Suppressor macrophage (primary cell): Measurements from ENCODE around the gene KANK3.
"Not testable (repeated sequence)": the region's sequence is repeated elsewhere in the genome, so short reads cannot be mapped to it uniquely, and the experiment has no call there.

Experiments used
- DNase-seq, 4 experiments: peaks; one replicate each; pipeline ENCODE4 v3.0.0-alpha.2; 2020 to 2022
- total RNA-seq, 17 experiments: gene quantifications; one replicate each; lab custom pipeline; 2026; ENCODE audit warnings: mixed read lengths in 6 of 17, inconsistent platforms in 3 of 17; lab: John Stamatoyannopoulos, UW

KANK3 gene
- total RNA-seq, result 0.47 to 2.3 (median 1.0) reads per million in 17 experiments

GRCh38 chr19:8342684-8343482 is at the start of gene KANK3:
TSS of gene KANK3 (minus strand) at chr19:8343262. CDS start at chr19:8337828, 5,434 bp downstream.
- DNase-seq, result peak; percentile 95 to 98 (median 96)

- DNase-seq, result no peak
Measured at GRCh38 chr19:8392017-8392591, 49.0 kb upstream of the KANK3 start.

GRCh38 chr19:8391198-8392016 is 48.3 kb upstream of the KANK3 start:
- no peak for DNase-seq

GRCh38 chr19:8390617-8390981 is 47.5 kb upstream of the KANK3 start:
- DNase-seq, result peak; percentile 92 to 98 (median 96)

- peak; percentile 99 to 100 (median 99) for DNase-seq
Measured at GRCh38 chr19:8389891-8390616, 47.0 kb upstream of the KANK3 start, which contains the start of gene RAB11B. TSS of gene RAB11B (plus strand) at chr19:8390360. CDS start at chr19:8390417, 57 bp downstream.

GRCh38 chr19:8388612-8388958 is 45.5 kb upstream of the KANK3 start:
- DNase-seq, result no peak

GRCh38 chr19:8387688-8388611 is 44.9 kb upstream of the KANK3 start:
- no peak for DNase-seq

- no peak for DNase-seq
Measured at GRCh38 chr19:8386990-8387389, 43.9 kb upstream of the KANK3 start.

- DNase-seq, result not testable (repeated sequence)
Measured at GRCh38 chr19:8386419-8386818, 43.4 kb upstream of the KANK3 start.

GRCh38 chr19:8385566-8385965 is 42.5 kb upstream of the KANK3 start:
- not testable (repeated sequence) for DNase-seq

- DNase-seq, result not testable (repeated sequence)
Measured at GRCh38 chr19:8385103-8385502, 42.0 kb upstream of the KANK3 start.

- DNase-seq, result peak in 3 of 4 experiments; percentile 39 to 52 (median 51)
Measured at GRCh38 chr19:8384569-8384968, 41.5 kb upstream of the KANK3 start.

- DNase-seq, result not testable (repeated sequence)
Measured at GRCh38 chr19:8379156-8379891, 36.3 kb upstream of the KANK3 start.

- no peak for DNase-seq
Measured at GRCh38 chr19:8377598-8377997, 34.5 kb upstream of the KANK3 start.

GRCh38 chr19:8376373-8376974 is 33.4 kb upstream of the KANK3 start:
- not testable (repeated sequence) for DNase-seq

- DNase-seq, result not testable (repeated sequence)
Measured at GRCh38 chr19:8375766-8376165, 32.7 kb upstream of the KANK3 start.

- DNase-seq, result no peak
Measured at GRCh38 chr19:8373867-8374813, 31.1 kb upstream of the KANK3 start.

GRCh38 chr19:8371011-8371804 is 28.1 kb upstream of the KANK3 start:
- no peak for DNase-seq
